ENCODE results near the gene MRPS22.

The MRPS22 gene

GRCh38 chr3:139343895-139344856, at the start of gene MRPS22:
Gene MRPS22 (plus strand): TSS chr3:139344020. CDS start chr3:139344027, 7 bp downstream.
- peak; percentile 69 for DNase-seq

GRCh38 chr3:139295040-139295439, 48.8 kb upstream of the MRPS22 start:
- no peak for DNase-seq

GRCh38 chr3:139296141-139296718, 47.6 kb upstream of the MRPS22 start:
- DNase-seq, result no peak

- DNase-seq, result no peak
These were observed 46.1 kb upstream of the MRPS22 start for GRCh38 chr3:139297588-139298311.

- no peak for DNase-seq
These were observed 44.3 kb upstream of the MRPS22 start for GRCh38 chr3:139299261-139300132.

- DNase-seq, result no peak
These were observed 43.4 kb upstream of the MRPS22 start for GRCh38 chr3:139300416-139300815.

- DNase-seq, result no peak
These were observed 42.6 kb upstream of the MRPS22 start for GRCh38 chr3:139301183-139301582.

GRCh38 chr3:139301654-139302053, 42.2 kb upstream of the MRPS22 start:
- DNase-seq, result no peak

- DNase-seq, result no peak
These were observed 41.6 kb upstream of the MRPS22 start for GRCh38 chr3:139302084-139302800.

GRCh38 chr3:139302801-139303113, 41.1 kb upstream of the MRPS22 start:
- DNase-seq, result no peak

- DNase-seq, result no peak
These were observed 40.6 kb upstream of the MRPS22 start for GRCh38 chr3:139303216-139303615.

- DNase-seq, result no peak
These were observed 39.4 kb upstream of the MRPS22 start for GRCh38 chr3:139304383-139304782.

- DNase-seq, result no peak
These were observed 37.7 kb upstream of the MRPS22 start for GRCh38 chr3:139306078-139306477.

- no peak for DNase-seq
These were observed 36.7 kb upstream of the MRPS22 start for GRCh38 chr3:139307072-139307491.

GRCh38 chr3:139307601-139308555, 35.9 kb upstream of the MRPS22 start:
- DNase-seq, result no peak

GRCh38 chr3:139308560-139308959, 35.3 kb upstream of the MRPS22 start:
- DNase-seq, result no peak

GRCh38 chr3:139309061-139309591, 34.7 kb upstream of the MRPS22 start:
- no peak for DNase-seq

- DNase-seq, result no peak
These were observed 33.9 kb upstream of the MRPS22 start for GRCh38 chr3:139309880-139310279.

GRCh38 chr3:139310474-139310933, 33.3 kb upstream of the MRPS22 start:
- no peak for DNase-seq

- DNase-seq, result no peak
These were observed 32.3 kb upstream of the MRPS22 start for GRCh38 chr3:139311557-139311956.

All from NCI-H510A treated with DMSO at 0.1 percent for 48 hours (cell line).